Measurements from ENCODE around the gene DCBLD2. TPM values are rescaled to one million over a fixed set of nuclear protein-coding genes. Genes with fewer than 3 reads are reported as not detected.

Gene DCBLD2
- total RNA-seq, 2 experiments from 2014 or later = 1.3 to 2.1 TPM

- DNase-seq = no peak
- intact Hi-C loops (cut with micrococcal nuclease) = no loop called here
- Mint-ChIP-seq H3K27me3 (ENCODE audit: low read depth) (no peaks in the 10 kb centered on the region), H3K4me3 (no peak overlapping the region), H3K27ac (no peak overlapping the region), H3K9me3 (no peaks in the 10 kb centered on the region), H3K36me3 (ENCODE audit: low read depth) (peaks cover under 1% of the 10 kb centered on the region), H3K4me1 (ENCODE audit: low read depth) (no peaks in the 10 kb centered on the region)
- CTCF ChIA-PET = no interaction called here
Observed at GRCh38 chr3:98799479-98799878, 102.0 kb downstream of the DCBLD2 start.

- Mint-ChIP-seq H3K27ac (no peak overlapping the region), H3K4me1 (ENCODE audit: low read depth) (no peaks in the 10 kb centered on the region), H3K36me3 (ENCODE audit: low read depth) (no peaks in the 10 kb centered on the region), H3K9me3 (no peaks in the 10 kb centered on the region), H3K27me3 (ENCODE audit: low read depth) (no peaks in the 10 kb centered on the region), H3K4me3 (no peak overlapping the region)
- DNase-seq = no peak
- intact Hi-C loops (cut with micrococcal nuclease) = no loop called here
- CTCF ChIA-PET = no interaction called here
Observed at GRCh38 chr3:98798820-98799219, 102.7 kb downstream of the DCBLD2 start.

GRCh38 chr3:98797905-98798304 is 103.6 kb downstream of the DCBLD2 start:
- Mint-ChIP-seq H3K4me1 (ENCODE audit: low read depth) (no peaks in the 10 kb centered on the region), H3K27ac (no peak overlapping the region), H3K4me3 (no peak overlapping the region), H3K27me3 (ENCODE audit: low read depth) (no peaks in the 10 kb centered on the region), H3K36me3 (ENCODE audit: low read depth) (no peaks in the 10 kb centered on the region), H3K9me3 (no peaks in the 10 kb centered on the region)
- intact Hi-C loops (cut with micrococcal nuclease) = no loop called here
- DNase-seq = no peak
- CTCF ChIA-PET = interaction anchor here (0.7 kb wide), 1 partner anchor 89 kb away, joined by 3 read pairs; no protein-coding TSS in a partner anchor

- Mint-ChIP-seq H3K36me3 (ENCODE audit: low read depth) (no peaks in the 10 kb centered on the region), H3K4me3 (no peak overlapping the region), H3K9me3 (no peaks in the 10 kb centered on the region), H3K27me3 (ENCODE audit: low read depth) (no peaks in the 10 kb centered on the region), H3K4me1 (ENCODE audit: low read depth) (no peaks in the 10 kb centered on the region), H3K27ac (no peak overlapping the region)
- intact Hi-C loops (cut with micrococcal nuclease) = no loop called here
- DNase-seq = no peak
- CTCF ChIA-PET = no interaction called here
Observed at GRCh38 chr3:98796334-98796733, 105.2 kb downstream of the DCBLD2 start.

- Mint-ChIP-seq H3K27ac (no peak overlapping the region), H3K4me3 (no peak overlapping the region), H3K4me1 (ENCODE audit: low read depth) (no peaks in the 10 kb centered on the region), H3K36me3 (ENCODE audit: low read depth) (no peaks in the 10 kb centered on the region), H3K9me3 (no peaks in the 10 kb centered on the region), H3K27me3 (ENCODE audit: low read depth) (peaks cover 2% of the 10 kb centered on the region)
- intact Hi-C loops (cut with micrococcal nuclease) = no loop called here
- CTCF ChIA-PET = interaction anchor here (0.6 to 0.9 kb wide), 3 partner anchors 19 to 148 kb away, joined by 3 to 4 read pairs (median 3); no protein-coding TSS in a partner anchor
- no peak for DNase-seq
Observed at GRCh38 chr3:98793971-98794370, 107.5 kb downstream of the DCBLD2 start.

- H3K36me3 Mint-ChIP-seq (ENCODE audit: low read depth) = no peaks in the 10 kb centered on the region
- H3K27me3 Mint-ChIP-seq (ENCODE audit: low read depth) = peaks cover 2% of the 10 kb centered on the region
- intact Hi-C loops (cut with micrococcal nuclease) = no loop called here
- no peaks in the 10 kb centered on the region for H3K9me3 Mint-ChIP-seq
- CTCF ChIA-PET = no interaction called here
- no peak for DNase-seq
- H3K27ac Mint-ChIP-seq = no peak overlapping the region
- H3K4me3 Mint-ChIP-seq = no peak overlapping the region
- no peaks in the 10 kb centered on the region for H3K4me1 Mint-ChIP-seq (ENCODE audit: low read depth)
Observed at GRCh38 chr3:98791341-98792325, 109.9 kb downstream of the DCBLD2 start.

- peaks cover 11% of the 10 kb centered on the region for H3K27me3 Mint-ChIP-seq (ENCODE audit: low read depth)
- intact Hi-C loops (cut with micrococcal nuclease) = no loop called here
- H3K27ac Mint-ChIP-seq = no peak overlapping the region
- no peaks in the 10 kb centered on the region for H3K4me1 Mint-ChIP-seq (ENCODE audit: low read depth)
- H3K9me3 Mint-ChIP-seq = no peaks in the 10 kb centered on the region
- no peaks in the 10 kb centered on the region for H3K36me3 Mint-ChIP-seq (ENCODE audit: low read depth)
- CTCF ChIA-PET = no interaction called here
- H3K4me3 Mint-ChIP-seq = no peak overlapping the region
- no peak for DNase-seq
Observed at GRCh38 chr3:98788651-98789050, 112.8 kb downstream of the DCBLD2 start.

- intact Hi-C loops (cut with micrococcal nuclease) = no loop called here
- Mint-ChIP-seq H3K27me3 (ENCODE audit: low read depth) (peaks cover 11% of the 10 kb centered on the region), H3K4me3 (no peak overlapping the region)
Observed at GRCh38 chr3:98787181-98787580, 114.3 kb downstream of the DCBLD2 start.

GRCh38 chr3:98786364-98787006 is 115.0 kb downstream of the DCBLD2 start:
- Mint-ChIP-seq H3K4me3 (no peak overlapping the region), H3K27me3 (ENCODE audit: low read depth) (peaks cover 11% of the 10 kb centered on the region), H3K27ac (no peak overlapping the region), H3K9me3 (no peaks in the 10 kb centered on the region), H3K36me3 (ENCODE audit: low read depth) (no peaks in the 10 kb centered on the region), H3K4me1 (ENCODE audit: low read depth) (no peaks in the 10 kb centered on the region)
- no peak for DNase-seq
- intact Hi-C loops (cut with micrococcal nuclease) = no loop called here
- CTCF ChIA-PET = no interaction called here

More at GRCh38 chr3:98787181-98787580, 114.3 kb downstream of the DCBLD2 start:
- Mint-ChIP-seq H3K36me3 (ENCODE audit: low read depth) (no peaks in the 10 kb centered on the region), H3K9me3 (no peaks in the 10 kb centered on the region), H3K4me1 (ENCODE audit: low read depth) (no peaks in the 10 kb centered on the region), H3K27ac (no peak overlapping the region)
- DNase-seq = no peak
- CTCF ChIA-PET = no interaction called here

GRCh38 chr3:98784666-98785600 is 116.6 kb downstream of the DCBLD2 start:
- CTCF ChIA-PET = no interaction called here
- H3K27me3 Mint-ChIP-seq (ENCODE audit: low read depth) = peaks cover 10% of the 10 kb centered on the region
- H3K27ac Mint-ChIP-seq = no peak overlapping the region
- no peaks in the 10 kb centered on the region for H3K9me3 Mint-ChIP-seq
- H3K4me1 Mint-ChIP-seq (ENCODE audit: low read depth) = no peaks in the 10 kb centered on the region
- intact Hi-C loops (cut with micrococcal nuclease) = no loop called here
- no peaks in the 10 kb centered on the region for H3K36me3 Mint-ChIP-seq (ENCODE audit: low read depth)
- H3K4me3 Mint-ChIP-seq = no peak overlapping the region
- DNase-seq = no peak

- intact Hi-C loops (cut with micrococcal nuclease) = no loop called here
- Mint-ChIP-seq H3K27ac (no peak overlapping the region), H3K4me3 (no peak overlapping the region), H3K36me3 (ENCODE audit: low read depth) (no peaks in the 10 kb centered on the region), H3K9me3 (no peaks in the 10 kb centered on the region), H3K27me3 (ENCODE audit: low read depth) (peaks cover 10% of the 10 kb centered on the region), H3K4me1 (ENCODE audit: low read depth) (no peaks in the 10 kb centered on the region)
- CTCF ChIA-PET = no interaction called here
- DNase-seq = no peak
Observed at GRCh38 chr3:98784042-98784441, 117.5 kb downstream of the DCBLD2 start.

GRCh38 chr3:98782824-98783500 is 118.5 kb downstream of the DCBLD2 start:
- intact Hi-C loops (cut with micrococcal nuclease) = no loop called here
- peaks cover 10% of the 10 kb centered on the region for H3K27me3 Mint-ChIP-seq (ENCODE audit: low read depth)
- CTCF ChIA-PET = no interaction called here

More at GRCh38 chr3:98782824-98783500, 118.5 kb downstream of the DCBLD2 start:
- H3K4me1 Mint-ChIP-seq (ENCODE audit: low read depth) = no peaks in the 10 kb centered on the region
- no peaks in the 10 kb centered on the region for H3K36me3 Mint-ChIP-seq (ENCODE audit: low read depth)
- H3K9me3 Mint-ChIP-seq = no peaks in the 10 kb centered on the region
- H3K27ac Mint-ChIP-seq = no peak overlapping the region
- no peak overlapping the region for H3K4me3 Mint-ChIP-seq
- no peak for DNase-seq
